GM19238 (cell line): ENCODE data around the gene OOSP1.
"Not testable (repeated sequence)": the region's sequence is repeated elsewhere in the genome, so short reads cannot be mapped to it uniquely, and the experiment has no call there.

ENCODE experiments used
- DNase-seq: peaks from one replicate; pipeline ENCODE4 v3.0.0; 2011; ENCODE audit warnings: low spot score; ENCODE audit not compliant: insufficient read length

OOSP1 gene

GRCh38 chr11:59960502-59961381, 22.5 kb downstream of the OOSP1 start:
- DNase-seq = no peak

DNA sequence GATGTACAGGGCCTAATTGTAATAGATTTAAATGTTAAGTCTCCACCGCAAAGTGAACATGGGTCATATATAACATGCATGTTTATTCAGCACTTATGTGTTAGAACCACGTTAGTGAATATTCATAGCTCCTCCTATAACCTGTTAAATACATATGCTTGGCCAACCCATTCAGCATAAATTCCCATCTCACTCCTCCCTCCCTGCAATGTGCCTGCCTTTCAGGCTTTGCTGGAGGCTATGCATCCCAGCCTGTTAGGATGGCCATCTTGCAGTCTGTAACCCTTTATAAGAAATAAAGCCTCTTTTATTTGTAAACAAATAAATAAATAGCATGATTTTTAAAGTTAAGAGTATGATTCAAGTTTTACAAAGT, 23.9 kb downstream of the OOSP1 start:
- no peak for DNase-seq

DNA sequence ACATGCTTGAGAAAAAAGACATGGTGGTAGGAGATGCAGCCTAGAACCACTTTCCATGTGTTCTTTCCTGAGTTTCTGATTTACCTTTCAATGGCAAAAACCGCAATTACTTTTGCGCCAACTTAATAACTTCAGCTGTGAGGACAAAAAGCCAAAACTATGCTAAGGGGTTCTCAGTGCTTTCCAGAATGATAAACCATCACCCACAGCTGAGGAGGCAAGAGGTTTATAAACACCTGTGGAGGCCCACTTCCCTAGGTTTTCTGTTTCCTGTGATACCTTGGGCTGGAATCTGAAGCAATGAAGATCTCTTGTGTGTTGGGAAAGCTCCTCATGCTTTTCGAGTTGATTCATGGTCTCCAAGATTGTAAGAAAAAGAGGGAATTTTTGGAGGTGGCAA, 25.5 kb downstream of the OOSP1 start, which contains the start of gene OOSP4A:
Gene OOSP4A (plus strand): TSS at position 301 of the 400 bp plus-strand sequence. CDS start 0 bp downstream, at position 301.
- DNase-seq = no peak

- DNase-seq = no peak
Measured at GRCh38 chr11:59965424-59965823, 27.2 kb downstream of the OOSP1 start.

GRCh38 chr11:59966201-59966600, 28.0 kb downstream of the OOSP1 start:
- no peak for DNase-seq

DNA sequence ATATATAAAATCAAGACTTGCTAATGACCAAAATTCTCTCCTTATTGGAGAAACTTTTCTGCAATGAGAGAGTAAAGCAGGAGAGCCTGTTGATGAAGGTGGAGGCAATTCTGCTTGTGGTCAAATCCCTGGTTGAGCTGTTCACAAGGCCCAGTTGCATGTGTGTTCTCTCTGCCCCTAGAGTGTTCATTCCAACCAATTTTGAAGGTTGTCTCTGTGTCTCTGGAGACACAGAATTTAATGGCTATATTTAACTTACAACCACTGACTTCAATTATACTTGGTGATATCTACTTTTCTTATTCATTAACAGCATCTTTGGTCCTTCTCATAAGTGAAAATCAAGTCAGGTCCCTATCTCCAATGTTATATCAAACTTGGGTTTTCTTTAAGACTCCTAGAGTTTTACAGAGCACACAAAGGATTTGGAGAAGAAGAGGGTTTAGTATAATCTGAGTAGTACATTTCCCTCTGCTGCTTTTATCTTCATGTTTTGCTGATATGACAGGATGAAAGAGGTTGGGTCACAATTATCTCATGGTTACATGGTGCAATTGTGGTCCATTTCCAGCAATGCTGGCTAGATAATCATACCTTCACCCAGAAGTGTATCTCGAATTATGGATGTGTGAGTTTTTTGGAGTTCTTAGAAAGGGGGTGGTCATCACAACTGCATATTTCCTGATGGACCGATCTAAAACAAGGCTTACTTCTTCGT, 29.6 kb downstream of the OOSP1 start:
- no peak for DNase-seq

- no peak for DNase-seq
Measured at GRCh38 chr11:59968395-59968783, 30.2 kb downstream of the OOSP1 start.

DNA sequence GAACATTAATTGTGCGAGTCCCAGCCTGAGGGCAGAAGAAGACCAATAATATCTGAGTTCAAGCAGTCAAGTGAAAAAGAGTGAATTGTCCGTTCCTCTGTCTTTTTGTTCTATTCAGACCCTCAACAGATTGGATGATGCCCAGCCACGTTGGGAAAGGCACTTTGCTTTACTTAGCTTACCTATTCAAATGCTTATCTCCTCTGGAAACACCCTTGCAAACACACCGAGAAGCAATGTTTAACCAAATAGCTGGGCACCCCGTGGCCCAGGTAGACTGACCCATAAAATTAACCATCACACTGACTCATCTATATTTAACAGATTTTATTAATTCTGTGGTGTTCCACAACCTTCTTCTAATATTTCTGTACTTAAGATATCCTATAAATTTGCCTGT, 34.9 kb downstream of the OOSP1 start:
- DNase-seq = no peak

DNA sequence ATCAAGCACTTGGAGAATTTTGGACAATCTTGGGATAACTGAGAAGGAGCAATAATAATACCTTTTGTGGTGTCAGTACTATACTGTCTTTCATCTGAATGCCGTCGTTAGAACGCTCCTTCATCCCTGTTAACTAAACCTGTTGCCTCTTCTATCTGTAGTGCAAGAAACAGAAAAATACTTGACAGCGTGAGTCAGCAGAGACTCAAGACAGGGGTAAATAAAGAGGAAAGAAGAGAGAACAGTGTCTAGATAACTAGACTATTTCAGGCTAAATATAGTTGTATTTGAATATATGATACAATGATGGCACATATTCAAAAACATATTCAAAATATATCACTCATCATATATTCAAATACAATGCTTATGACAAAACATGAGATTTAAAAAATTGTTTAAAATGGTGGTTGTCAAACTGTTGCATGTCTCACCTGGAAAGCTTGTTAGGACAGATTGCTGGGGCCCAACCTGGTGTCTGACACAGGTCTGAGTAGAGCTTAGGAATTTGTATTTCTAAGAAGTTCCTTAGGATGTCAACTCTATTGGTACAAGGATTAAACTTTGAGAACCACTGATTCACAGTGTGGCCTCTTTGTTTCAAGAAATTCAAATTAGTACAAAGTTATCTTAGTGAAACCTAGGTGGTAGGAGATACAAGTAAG, 43.0 kb downstream of the OOSP1 start:
- no peak for DNase-seq

DNA sequence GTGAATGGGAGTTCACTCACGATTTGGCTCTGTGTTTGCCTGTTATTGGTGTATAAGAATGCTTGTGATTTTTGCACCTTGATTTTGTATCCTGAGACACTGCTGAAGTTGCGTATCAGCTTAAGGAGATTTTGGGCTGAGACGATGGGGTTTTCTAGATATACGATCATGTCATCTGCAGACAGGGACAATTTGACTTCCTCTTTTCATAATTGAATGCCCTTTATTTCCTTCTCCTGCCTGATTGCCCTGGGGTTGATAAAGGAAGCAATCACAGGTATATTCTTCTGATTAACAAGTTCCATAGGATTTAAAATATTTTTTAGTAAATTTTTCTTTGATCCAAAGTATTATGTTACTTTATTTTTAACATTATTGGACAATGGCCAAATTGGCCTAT, 43.8 kb downstream of the OOSP1 start:
- DNase-seq = not testable (repeated sequence)

- no peak for DNase-seq
Measured at GRCh38 chr11:59983212-59983611, 45.0 kb downstream of the OOSP1 start.

DNA sequence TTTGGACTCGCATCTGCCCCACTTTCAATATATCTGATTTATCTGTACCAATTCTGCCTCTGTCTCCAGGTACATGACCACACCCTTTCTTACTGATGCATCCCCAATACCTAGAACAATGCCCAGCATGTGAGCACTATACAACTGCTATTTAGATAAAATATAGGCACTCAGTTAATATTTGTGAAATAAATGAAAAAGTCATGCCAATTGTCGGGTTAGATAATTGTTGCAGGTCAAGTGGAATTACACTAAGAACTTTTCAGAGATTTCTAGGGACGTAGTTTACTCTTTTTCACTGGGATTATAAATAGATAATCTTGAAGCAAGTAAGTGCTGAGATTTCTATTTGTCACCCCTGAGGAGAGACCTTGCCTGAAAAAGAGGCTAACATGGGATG, 46.1 kb downstream of the OOSP1 start:
- no peak for DNase-seq

DNA sequence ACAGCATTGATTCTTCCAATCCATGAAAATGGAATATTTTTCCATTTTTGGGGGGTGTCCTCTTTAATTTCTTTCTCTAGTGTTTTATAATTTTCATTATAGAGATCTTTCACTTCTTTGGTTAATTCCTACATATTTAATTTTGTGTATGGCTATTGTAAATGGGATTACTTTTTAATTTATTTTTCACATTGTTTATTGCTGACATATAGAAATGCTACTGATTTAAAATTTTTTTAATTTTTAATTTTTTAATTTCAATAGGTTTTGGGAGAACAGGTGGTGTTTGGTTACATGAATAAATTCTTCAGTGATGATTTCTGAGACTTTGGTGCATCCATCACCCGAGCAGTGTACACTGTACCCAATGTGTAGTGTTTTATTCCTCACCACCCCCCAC, 52.2 kb downstream of the OOSP1 start:
- no peak for DNase-seq

DNA sequence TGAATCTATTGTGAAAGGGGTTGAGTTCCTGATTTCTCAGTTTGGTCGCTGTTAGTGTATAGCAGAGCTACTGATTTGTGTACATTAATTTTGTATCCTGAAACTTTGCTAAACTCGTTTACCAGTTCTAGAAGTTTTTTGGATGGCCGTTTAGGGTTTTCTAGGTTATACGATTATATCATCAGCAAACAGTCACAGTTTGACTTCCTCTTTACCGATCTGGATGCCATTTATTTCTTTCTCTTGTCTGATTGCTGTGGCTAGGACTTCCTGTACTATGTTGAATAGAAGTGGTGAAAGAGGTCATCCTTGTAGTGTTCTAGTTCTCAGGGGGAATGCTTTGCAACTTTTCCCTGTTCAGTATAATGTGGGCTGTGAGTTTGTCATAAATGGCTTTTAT, 54.2 kb downstream of the OOSP1 start:
- no peak for DNase-seq

- no peak for DNase-seq
Measured at GRCh38 chr11:59997800-59998199, 59.6 kb downstream of the OOSP1 start.

DNA sequence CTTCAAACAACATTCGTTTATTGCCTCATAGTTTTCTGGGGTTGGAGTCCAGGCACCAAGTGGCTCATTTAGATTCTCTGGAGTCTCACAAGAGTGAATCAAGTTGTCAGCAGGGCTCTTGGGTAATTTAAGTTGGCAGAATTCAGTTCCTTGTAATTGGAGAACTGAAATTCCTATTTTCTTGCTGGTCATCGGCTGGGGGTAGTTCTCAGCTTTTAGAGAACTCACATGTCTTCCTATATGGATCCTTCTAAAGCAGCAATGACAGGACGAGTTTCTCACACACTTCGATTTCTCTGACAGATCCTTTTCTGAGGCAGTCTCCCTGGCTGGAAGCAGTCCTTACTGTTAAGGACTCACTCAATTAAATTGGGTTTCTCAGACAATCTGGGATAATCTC, 61.5 kb downstream of the OOSP1 start:
- DNase-seq = no peak

- no peak for DNase-seq
Measured at GRCh38 chr11:60003729-60004128, 65.5 kb downstream of the OOSP1 start.

- DNase-seq = no peak
Measured at GRCh38 chr11:60005360-60005759, 67.1 kb downstream of the OOSP1 start.
